SK-N-SH treated with all-trans-retinoic acid at 6 μM for 48 hours (cell line): ENCODE data around the gene HOXD3.

ENCODE experiments used
- GLIS3 ChIP-seq: fragments of 250-450 bp; sonication (Bioruptor Pico); IDR thresholded peaks from 2 replicates; pipeline ENCODE4 v1.5.0; 2020; ENCODE audit warnings: mild to moderate bottlenecking, moderate library complexity
- PATZ1 ChIP-seq: fragments of 250-450 bp; sonication (Bioruptor Pico); IDR thresholded peaks from 2 replicates; pipeline ENCODE4 v1.8.0; 2020; ENCODE audit warnings: mild to moderate bottlenecking, moderate library complexity, borderline replicate concordance
- SNAI2 ChIP-seq: fragments of 250-450 bp; sonication (Bioruptor Pico); IDR thresholded peaks from 2 replicates; pipeline ENCODE4 v1.5.0; 2020; ENCODE audit warnings: mild to moderate bottlenecking, moderate library complexity

- TF ChIP-seq SNAI2 (CRISPR knock-in tag) (no peak), PATZ1 (CRISPR knock-in tag) (no peak), GLIS3 (CRISPR knock-in tag) (no peak)
These were observed 10.3 kb downstream of the HOXD3 start for GRCh38 chr2:176167398-176167797.
